Vagina (tissue), 2 donors: ENCODE measurements around the gene ICOS.

Experiments
- POLR2A ChIP-seq, 2 donors: fragments of 450-650 bp; IDR thresholded peaks; one replicate each; pipeline ENCODE4 v1.6.1; 2017; ENCODE audit warnings: antibody characterized with exemption in 2 of 2, mild to moderate bottlenecking in 2 of 2, moderate library complexity in 2 of 2
- POLR2AphosphoS5 ChIP-seq, 2 donors: sonication (generic); formaldehyde crosslinking; IDR thresholded peaks; one replicate each; pipeline ENCODE4 v1.9.0; 2017; ENCODE audit warnings: antibody characterized with exemption in 2 of 2, mild to moderate bottlenecking in 2 of 2, low read depth in 1 of 2; ENCODE audit not compliant: insufficient read depth in 1 of 2
- TF ChIP-seq, protein P1 (sequence below), 3 experiments: fragments of 450-650 bp in 2 of 3; fragments of 200-600 bp in 1 of 3; sonication (generic) in 1 of 3; IDR thresholded peaks; one replicate each; pipeline ENCODE4 v1.5.1; 2017 to 2019; ENCODE audit warnings: antibody characterized with exemption in 3 of 3, mild to moderate bottlenecking in 2 of 3, moderate library complexity in 2 of 3

DNA sequence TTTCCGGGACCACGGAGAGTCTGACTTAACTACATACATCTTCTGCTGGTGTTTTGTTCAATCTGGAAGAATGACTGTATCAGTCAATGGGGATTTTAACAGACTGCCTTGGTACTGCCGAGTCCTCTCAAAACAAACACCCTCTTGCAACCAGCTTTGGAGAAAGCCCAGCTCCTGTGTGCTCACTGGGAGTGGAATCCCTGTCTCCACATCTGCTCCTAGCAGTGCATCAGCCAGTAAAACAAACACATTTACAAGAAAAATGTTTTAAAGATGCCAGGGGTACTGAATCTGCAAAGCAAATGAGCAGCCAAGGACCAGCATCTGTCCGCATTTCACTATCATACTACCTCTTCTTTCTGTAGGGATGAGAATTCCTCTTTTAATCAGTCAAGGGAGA lies 23.1 kb downstream of the ICOS start:
- TF ChIP-seq, protein P1, sequence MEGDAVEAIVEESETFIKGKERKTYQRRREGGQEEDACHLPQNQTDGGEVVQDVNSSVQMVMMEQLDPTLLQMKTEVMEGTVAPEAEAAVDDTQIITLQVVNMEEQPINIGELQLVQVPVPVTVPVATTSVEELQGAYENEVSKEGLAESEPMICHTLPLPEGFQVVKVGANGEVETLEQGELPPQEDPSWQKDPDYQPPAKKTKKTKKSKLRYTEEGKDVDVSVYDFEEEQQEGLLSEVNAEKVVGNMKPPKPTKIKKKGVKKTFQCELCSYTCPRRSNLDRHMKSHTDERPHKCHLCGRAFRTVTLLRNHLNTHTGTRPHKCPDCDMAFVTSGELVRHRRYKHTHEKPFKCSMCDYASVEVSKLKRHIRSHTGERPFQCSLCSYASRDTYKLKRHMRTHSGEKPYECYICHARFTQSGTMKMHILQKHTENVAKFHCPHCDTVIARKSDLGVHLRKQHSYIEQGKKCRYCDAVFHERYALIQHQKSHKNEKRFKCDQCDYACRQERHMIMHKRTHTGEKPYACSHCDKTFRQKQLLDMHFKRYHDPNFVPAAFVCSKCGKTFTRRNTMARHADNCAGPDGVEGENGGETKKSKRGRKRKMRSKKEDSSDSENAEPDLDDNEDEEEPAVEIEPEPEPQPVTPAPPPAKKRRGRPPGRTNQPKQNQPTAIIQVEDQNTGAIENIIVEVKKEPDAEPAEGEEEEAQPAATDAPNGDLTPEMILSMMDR (IDR thresholded peaks at IDR 0.05): no peak
- TF ChIP-seq POLR2A (IDR thresholded peaks at IDR 0.05) (no peak), POLR2AphosphoS5 (IDR thresholded peaks at IDR 0.05; ENCODE audit: insufficient read depth in 1 of 2, low read depth in 1 of 2) (no peak)
